ENCODE data around the gene DNAJC27. TPM values are rescaled to one million over a fixed set of nuclear protein-coding genes. Genes with fewer than 3 reads are reported as not detected.

The DNAJC27 gene
- total RNA-seq, 1 donor from 2014 or later = 3.6 TPM

DNA sequence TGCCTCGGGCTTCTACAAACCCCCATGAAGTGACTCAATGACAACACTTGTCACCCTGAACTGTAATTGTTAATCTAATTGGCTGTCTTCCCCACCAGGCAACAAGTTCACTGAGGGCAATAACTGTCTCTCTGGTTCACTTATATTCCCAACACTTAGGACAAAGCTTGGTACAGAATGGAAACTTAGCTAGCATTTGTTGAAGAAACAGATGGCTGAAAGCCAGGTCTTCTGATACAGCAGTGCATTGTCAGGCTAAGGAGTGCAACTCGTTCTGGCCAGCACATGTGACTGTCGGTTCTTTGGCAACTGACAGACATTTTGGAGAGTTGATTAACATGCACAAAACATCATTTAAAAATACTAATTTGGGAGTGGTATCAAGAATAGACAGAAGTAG lies 14.6 kb upstream of the DNAJC27 start:
- Histone ChIP-seq H3K4me3 (no peak overlapping the region), H3K9me3 (no peaks in the 10 kb centered on the region), H3K4me1 (no peaks in the 10 kb centered on the region), H3K27me3 (no peaks in the 10 kb centered on the region), H3K36me3 (no peaks in the 10 kb centered on the region), H3K27ac (no peak overlapping the region)
- no peak for TF ChIP-seq CTCF (IDR thresholded peaks at IDR 0.05)
- intact Hi-C loops (cut with DNase I) = no loop called here
- no peak for DNase-seq (ENCODE audit: low spot score in 2 of 2)

DNA sequence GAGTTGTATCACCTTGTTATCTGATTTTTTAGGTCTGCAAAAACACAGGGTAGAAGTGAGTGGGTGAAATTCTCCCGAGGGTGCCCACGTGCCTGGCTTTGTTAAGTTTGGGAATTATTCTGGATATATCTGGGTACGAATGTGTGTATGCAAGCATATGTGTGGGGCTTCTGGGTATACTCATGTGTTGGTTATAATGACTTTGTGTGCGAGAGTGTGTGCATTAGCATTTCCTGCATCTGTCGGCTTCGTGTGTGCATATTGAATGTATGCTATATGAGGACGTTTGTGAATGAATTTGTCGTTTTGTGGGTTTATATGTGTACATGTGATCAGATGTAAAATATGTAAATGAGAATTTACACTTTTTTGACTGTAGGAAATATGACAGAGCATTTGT lies 13.8 kb upstream of the DNAJC27 start:
- Histone ChIP-seq H3K9me3 (no peaks in the 10 kb centered on the region), H3K27me3 (no peaks in the 10 kb centered on the region), H3K36me3 (no peaks in the 10 kb centered on the region), H3K4me3 (no peak overlapping the region), H3K4me1 (no peaks in the 10 kb centered on the region), H3K27ac (no peak overlapping the region)
- no peak for DNase-seq (ENCODE audit: low spot score in 2 of 2)
- no peak for TF ChIP-seq CTCF (IDR thresholded peaks at IDR 0.05)
- intact Hi-C loops (cut with DNase I) = no loop called here

- intact Hi-C loops (cut with DNase I) = no loop called here
- no peak overlapping the region for H3K27ac ChIP-seq
- TF ChIP-seq CTCF (IDR thresholded peaks at IDR 0.05) = no peak
Measured at GRCh38 chr2:24984912-24985311, 13.2 kb upstream of the DNAJC27 start.

DNA sequence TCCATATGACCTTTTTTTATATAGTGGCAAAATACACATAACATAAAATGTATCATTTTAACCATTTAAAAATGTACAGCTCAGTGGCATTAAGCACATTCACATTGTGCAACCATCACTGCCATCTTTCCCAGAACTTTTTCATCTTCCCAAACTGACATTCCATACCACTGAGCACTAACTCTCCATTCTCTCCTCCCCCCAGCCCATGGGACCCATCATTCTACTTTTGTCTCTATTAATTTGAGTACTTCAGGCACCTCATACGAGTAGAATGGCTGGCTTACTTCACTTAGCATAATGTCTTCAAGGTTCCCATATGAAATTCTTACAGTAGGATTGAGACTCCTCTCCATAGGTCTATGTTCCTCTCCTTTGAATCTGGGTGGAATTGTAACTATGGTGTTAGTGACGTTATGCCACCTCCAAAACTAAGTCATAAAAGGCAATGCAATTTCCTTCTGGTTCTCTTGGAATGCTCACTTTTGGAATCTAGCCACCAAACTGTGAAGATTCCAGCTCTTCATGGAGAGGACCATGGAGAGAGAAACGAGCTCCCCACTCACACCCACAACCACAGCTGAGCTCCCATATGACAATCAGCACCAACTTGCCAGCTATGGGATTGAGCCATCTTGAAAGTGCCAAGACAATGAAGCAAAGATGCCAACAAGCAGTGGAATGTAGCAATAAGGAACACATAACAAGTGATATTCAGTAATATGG lies 9.8 kb upstream of the DNAJC27 start:
- H3K4me3 ChIP-seq = no peak overlapping the region
- H3K9me3 ChIP-seq = no peaks in the 10 kb centered on the region
- intact Hi-C loops (cut with DNase I) = no loop called here
- H3K27ac ChIP-seq = no peak overlapping the region
- TF ChIP-seq CTCF (IDR thresholded peaks at IDR 0.05) = no peak
- peaks cover 0 to 6% of the 10 kb centered on the region in 2 donors for H3K36me3 ChIP-seq
- H3K4me1 ChIP-seq = no peaks in the 10 kb centered on the region
- H3K27me3 ChIP-seq = no peaks in the 10 kb centered on the region
- no peak for DNase-seq (ENCODE audit: low spot score in 2 of 2)

More at GRCh38 chr2:24984912-24985311, 13.2 kb upstream of the DNAJC27 start:
- no peaks in the 10 kb centered on the region for H3K9me3 ChIP-seq
- H3K4me3 ChIP-seq = no peak overlapping the region
- no peaks in the 10 kb centered on the region for H3K4me1 ChIP-seq
- H3K27me3 ChIP-seq = no peaks in the 10 kb centered on the region
- DNase-seq (ENCODE audit: low spot score in 2 of 2) = no peak
- no peaks in the 10 kb centered on the region for H3K36me3 ChIP-seq

DNA sequence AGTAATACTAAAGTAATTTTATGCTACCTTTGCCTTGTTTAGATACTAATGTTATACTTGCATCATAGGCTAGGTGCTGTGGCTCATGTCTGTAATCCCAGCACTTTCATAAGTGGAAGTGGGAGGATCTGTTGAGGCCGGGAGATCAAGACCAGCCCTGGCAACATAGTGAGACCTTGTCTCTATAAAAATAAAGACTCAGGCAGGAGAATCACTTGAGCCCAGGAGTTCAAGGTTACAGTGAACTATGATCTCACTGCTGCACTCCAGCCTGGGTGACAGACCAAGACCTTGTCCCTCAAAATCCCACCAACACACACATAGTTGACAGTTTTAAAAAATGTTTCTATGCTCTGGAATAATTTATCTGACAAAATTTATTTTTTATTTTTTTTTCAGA lies 6.9 kb upstream of the DNAJC27 start:
- no peak overlapping the region for H3K4me3 ChIP-seq
- no peak for TF ChIP-seq CTCF (IDR thresholded peaks at IDR 0.05)
- intact Hi-C loops (cut with DNase I) = loop anchor here (10.0 kb wide), 2 partner anchors 366 to 1746 kb away; partner anchors contain the start of gene DNMT3A
- peaks cover 0 to 2% of the 10 kb centered on the region in 2 donors for H3K4me1 ChIP-seq
- no peaks in the 10 kb centered on the region for H3K27me3 ChIP-seq
- DNase-seq (ENCODE audit: low spot score in 2 of 2) = no peak
- H3K9me3 ChIP-seq = no peaks in the 10 kb centered on the region
- H3K27ac ChIP-seq = no peak overlapping the region
- peaks cover 0 to 6% of the 10 kb centered on the region in 2 donors for H3K36me3 ChIP-seq
